Measurements from ENCODE around the gene ZNF664.

DNA sequence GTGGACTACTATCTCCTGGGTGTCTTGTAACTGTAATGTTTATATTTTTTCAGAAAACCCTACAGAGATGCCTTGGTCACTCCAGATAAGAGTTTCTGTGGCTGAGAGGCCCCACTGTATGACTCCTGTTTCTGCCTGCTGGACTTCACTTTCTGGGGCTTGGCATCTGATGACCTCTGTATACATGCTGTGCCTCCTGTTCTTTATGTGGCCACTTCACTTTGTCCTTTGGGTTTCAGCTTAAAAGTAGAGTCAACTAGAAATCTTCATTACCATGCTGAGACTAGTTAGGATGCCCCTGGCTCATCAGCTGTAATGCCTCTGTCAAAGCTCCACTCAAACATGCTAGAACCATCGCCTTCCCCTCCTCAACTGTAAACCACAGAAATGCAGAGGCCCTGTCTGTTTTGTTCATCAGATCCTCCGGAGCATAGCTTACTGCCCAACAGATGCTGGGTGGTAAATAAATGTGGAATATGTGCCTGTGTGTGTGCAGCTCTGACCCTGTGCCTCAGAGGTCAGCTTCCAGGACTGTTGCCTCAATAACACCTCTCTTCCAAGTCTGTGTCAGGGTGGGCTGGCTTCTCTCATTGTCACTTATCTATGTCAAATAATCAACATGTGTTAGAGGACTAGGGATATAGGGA lies 25.5 kb downstream of the ZNF664 start:
- TF ChIP-seq CTCF (IDR thresholded peaks at IDR 0.05) (no peak), POLR2A (IDR thresholded peaks at IDR 0.05; ENCODE audit: low read depth) (no peak), POLR2AphosphoS5 (IDR thresholded peaks at IDR 0.05) (no peak), EP300 (IDR thresholded peaks at IDR 0.05) (no peak)
